Stimulated activated naive CD8-positive, alpha-beta T cell treated with anti-CD3 and anti-CD28 coated beads, Interleukin-15, amount 100 ng/mL, for 72 hours (primary cell): ENCODE results near the gene LONRF3.
"Not testable (repeated sequence)": the region's sequence is repeated elsewhere in the genome, so short reads cannot be mapped to it uniquely, and the experiment has no call there.

Source experiments
- ATAC-seq: fragments of 150-1000 bp; cut with Tn5 transposase; 2 replicates; pipeline ENCODE4 v1.10.0; 2021; ENCODE audit warnings: mild to moderate bottlenecking, moderate library complexity
- DNase-seq, 2 donors: peaks; one replicate each; pipeline ENCODE4 v3.0.0; 2021 to 2022
- H3K27ac Mint-ChIP-seq, 2 donors: one replicate each; pipeline ENCODE4 v1.8.0; 2022; ENCODE audit warnings: mild to moderate bottlenecking in 2 of 2, mixed read lengths in 2 of 2, moderate library complexity in 2 of 2
- H3K27me3 Mint-ChIP-seq: one replicate; pipeline ENCODE4 v1.8.0; 2022; ENCODE audit warnings: mixed read lengths
- H3K4me1 Mint-ChIP-seq: one replicate; pipeline ENCODE4 v1.8.0; 2022; ENCODE audit warnings: mild to moderate bottlenecking, mixed read lengths
- H3K4me3 Mint-ChIP-seq, 2 donors: one replicate each; pipeline ENCODE4 v1.8.0; 2022; ENCODE audit warnings: mild to moderate bottlenecking in 2 of 2, mixed read lengths in 2 of 2, moderate library complexity in 1 of 2
- H3K9me3 Mint-ChIP-seq, 2 donors: one replicate each; pipeline ENCODE4 v1.8.0; 2022; ENCODE audit warnings: mixed read lengths in 2 of 2

LONRF3 gene

GRCh38 chrX:118975831-118976598 is 1.6 kb downstream of the LONRF3 start:
- H3K4me1 Mint-ChIP-seq: peaks cover 18% of the 10 kb centered on the region
- ATAC-seq: peak; percentile 44
- H3K27me3 Mint-ChIP-seq: peaks cover 19% of the 10 kb centered on the region
- peak overlapping the region; percentile 90 to 97 for H3K27ac Mint-ChIP-seq
- H3K9me3 Mint-ChIP-seq: no peaks in the 10 kb centered on the region
- H3K4me3 Mint-ChIP-seq: peak overlapping the region; percentile 87 to 88
- peak; percentile 54 to 65 for DNase-seq

- Mint-ChIP-seq H3K9me3 (no peaks in the 10 kb centered on the region), H3K4me1 (peaks cover 18% of the 10 kb centered on the region), H3K27ac (peak overlapping the region in 1 of 2 donors; percentile 63), H3K4me3 (peak overlapping the region; percentile 87 to 88), H3K27me3 (peaks cover 19% of the 10 kb centered on the region)
- DNase-seq (peak; percentile 20 to 33), ATAC-seq (no peak)
Measured at GRCh38 chrX:118976599-118977340, 2.4 kb downstream of the LONRF3 start.

- H3K27ac Mint-ChIP-seq: no peak overlapping the region
- ATAC-seq: no peak
- peak overlapping the region in 1 of 2 donors; percentile 87 for H3K4me3 Mint-ChIP-seq
- peaks cover 19% of the 10 kb centered on the region for H3K4me1 Mint-ChIP-seq
- H3K27me3 Mint-ChIP-seq: peaks cover 18% of the 10 kb centered on the region
- DNase-seq: no peak
- H3K9me3 Mint-ChIP-seq: no peaks in the 10 kb centered on the region
Measured at GRCh38 chrX:118977424-118977823, 3.0 kb downstream of the LONRF3 start.

GRCh38 chrX:118978451-118978850 is 4.0 kb downstream of the LONRF3 start:
- ATAC-seq (no peak), DNase-seq (no peak)

DNA sequence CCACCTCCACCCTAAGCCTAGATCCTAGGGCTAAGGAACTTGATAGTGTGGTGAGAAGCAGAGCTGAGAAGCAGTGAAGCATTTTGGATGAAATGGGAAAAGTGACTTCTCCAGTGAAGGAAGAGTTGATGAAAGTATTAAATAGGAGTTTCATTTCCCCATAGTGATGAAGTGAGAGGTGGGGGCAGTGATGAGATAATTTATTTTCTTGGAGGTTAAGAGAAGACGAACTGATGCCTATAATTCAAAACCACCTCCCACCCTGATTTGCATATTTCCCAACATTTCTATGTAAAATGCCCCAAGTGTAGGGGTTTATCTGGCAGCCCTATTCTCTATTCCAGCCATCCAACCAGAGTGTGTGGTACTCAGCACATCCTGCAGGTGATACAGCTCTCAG is 6.3 kb downstream of the LONRF3 start:
- H3K4me3 Mint-ChIP-seq: no peak overlapping the region
- H3K27me3 Mint-ChIP-seq: no peaks in the 10 kb centered on the region
- H3K4me1 Mint-ChIP-seq: peaks cover 17% of the 10 kb centered on the region
- DNase-seq (no peak), ATAC-seq (no peak)
- no peak overlapping the region for H3K27ac Mint-ChIP-seq
- no peaks in the 10 kb centered on the region for H3K9me3 Mint-ChIP-seq

More at GRCh38 chrX:118978451-118978850, 4.0 kb downstream of the LONRF3 start:
- Mint-ChIP-seq H3K4me3 (no peak overlapping the region), H3K27me3 (peaks cover 8% of the 10 kb centered on the region), H3K27ac (no peak overlapping the region), H3K9me3 (no peaks in the 10 kb centered on the region), H3K4me1 (peaks cover 24% of the 10 kb centered on the region)

GRCh38 chrX:118983513-118983912 is 9.1 kb downstream of the LONRF3 start:
- Mint-ChIP-seq H3K9me3 (no peaks in the 10 kb centered on the region), H3K4me3 (no peak overlapping the region), H3K4me1 (peaks cover 6% of the 10 kb centered on the region), H3K27ac (no peak overlapping the region), H3K27me3 (no peaks in the 10 kb centered on the region)
- ATAC-seq (no peak), DNase-seq (no peak)

GRCh38 chrX:118988911-118989310 is 14.5 kb downstream of the LONRF3 start:
- ATAC-seq (no peak), DNase-seq (no peak)
- Mint-ChIP-seq H3K4me1 (peaks cover 10% of the 10 kb centered on the region), H3K27me3 (no peaks in the 10 kb centered on the region), H3K27ac (no peak overlapping the region), H3K4me3 (no peak overlapping the region), H3K9me3 (no peaks in the 10 kb centered on the region)

DNA sequence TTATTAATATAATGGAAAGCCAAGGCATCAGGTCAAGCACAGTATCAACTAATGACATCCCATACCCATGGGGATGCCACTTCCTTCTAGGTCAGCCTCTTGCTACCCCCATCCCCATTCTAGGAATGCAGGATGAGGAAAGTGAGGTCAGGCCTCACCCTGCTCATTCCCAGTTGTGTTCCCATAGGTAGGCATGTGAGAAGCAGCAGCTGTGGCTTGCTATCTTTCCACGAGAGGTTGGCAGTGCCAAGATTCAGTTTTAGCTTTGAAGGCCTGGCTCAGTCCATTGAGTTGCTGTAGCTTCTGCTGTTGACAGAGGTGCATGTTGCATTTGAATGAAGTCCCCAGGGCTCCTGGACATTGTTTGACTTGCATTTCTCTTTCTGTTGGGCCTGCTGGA is 15.5 kb downstream of the LONRF3 start:
- Mint-ChIP-seq H3K27ac (no peak overlapping the region), H3K4me3 (no peak overlapping the region), H3K9me3 (no peaks in the 10 kb centered on the region), H3K4me1 (peaks cover 10% of the 10 kb centered on the region), H3K27me3 (no peaks in the 10 kb centered on the region)
- DNase-seq (no peak), ATAC-seq (no peak)

DNA sequence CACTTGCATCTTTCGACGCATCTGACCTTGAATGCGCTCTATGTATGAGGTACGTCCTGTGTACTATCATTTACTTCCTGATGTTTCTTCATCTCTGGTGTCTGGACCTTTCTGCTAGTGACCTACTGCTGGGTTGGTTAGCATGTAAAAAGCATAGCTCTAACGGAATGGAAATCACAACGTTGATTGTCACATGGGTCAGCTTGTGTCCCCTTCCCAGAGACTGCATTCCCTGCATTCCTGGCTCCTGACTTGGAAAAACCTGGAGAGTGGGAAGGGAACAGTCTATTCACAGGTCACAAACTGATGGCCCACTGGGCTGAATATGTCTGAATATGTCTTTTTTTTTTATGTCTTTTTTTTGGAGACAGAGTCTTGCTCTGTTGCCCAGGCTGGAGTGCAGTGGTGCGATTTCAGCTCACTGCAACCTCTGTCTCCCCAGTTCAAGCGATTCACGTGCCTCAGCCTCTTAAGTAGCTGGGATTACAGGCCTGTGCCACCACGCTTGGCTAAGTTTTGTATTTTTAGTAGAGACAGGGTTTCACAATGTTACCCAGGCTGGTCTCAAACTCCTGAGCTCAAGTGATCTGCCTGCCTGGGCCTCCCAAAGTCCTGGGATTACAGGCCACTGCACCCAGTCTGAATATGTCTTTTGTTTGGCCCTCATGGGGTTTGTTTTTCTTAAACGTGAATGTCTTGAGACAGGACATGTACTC is 16.3 kb downstream of the LONRF3 start:
- Mint-ChIP-seq H3K4me1 (peaks cover 10% of the 10 kb centered on the region), H3K27ac (no peak overlapping the region), H3K27me3 (no peaks in the 10 kb centered on the region), H3K4me3 (no peak overlapping the region), H3K9me3 (no peaks in the 10 kb centered on the region)
- no peak for DNase-seq
- no peak for ATAC-seq

DNA sequence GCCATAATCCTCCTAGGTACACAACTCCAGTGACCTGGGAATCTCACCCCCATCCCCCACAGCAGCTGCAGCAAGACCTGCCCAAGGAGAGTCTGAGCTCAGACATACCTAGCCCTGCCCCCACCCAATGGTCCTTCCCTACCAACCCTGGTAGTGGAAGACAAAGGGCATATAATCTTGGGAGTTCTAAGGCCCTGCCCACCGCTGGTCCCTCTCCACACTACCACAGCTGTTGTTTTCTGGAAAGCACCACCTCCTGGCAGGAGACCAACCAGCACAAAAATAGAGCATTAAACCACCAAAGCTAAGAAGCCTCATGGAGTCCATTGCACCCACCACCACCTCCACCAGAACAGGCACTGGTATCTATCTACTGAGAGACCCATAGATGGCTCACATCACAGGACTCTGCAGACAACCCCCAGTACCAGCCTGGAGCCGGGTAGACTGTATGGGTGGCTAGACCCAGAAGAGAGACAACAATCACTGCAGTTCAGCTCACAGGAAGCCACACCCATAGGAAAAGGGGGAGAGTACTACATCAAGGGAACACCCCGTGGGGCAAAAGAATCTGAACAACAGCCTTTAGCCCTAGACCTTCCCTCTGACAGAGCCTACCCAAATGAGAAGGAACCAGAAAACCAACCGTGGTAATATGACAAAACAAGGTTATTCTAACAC is 18.2 kb downstream of the LONRF3 start:
- H3K4me3 Mint-ChIP-seq, H3K27me3 Mint-ChIP-seq, ATAC-seq, DNase-seq, H3K9me3 Mint-ChIP-seq: not testable (repeated sequence)
- H3K4me1 Mint-ChIP-seq: peaks cover 10% of the 10 kb centered on the region
- H3K27ac Mint-ChIP-seq: peak overlapping the region in 1 of 2 donors; percentile 67

- Mint-ChIP-seq H3K9me3 (no peaks in the 10 kb centered on the region), H3K27ac (peak overlapping the region in 1 of 2 donors; percentile 46), H3K27me3 (no peaks in the 10 kb centered on the region), H3K4me3 (no peak overlapping the region), H3K4me1 (peaks cover 9% of the 10 kb centered on the region)
- no peak for ATAC-seq
- DNase-seq: no peak
Measured at GRCh38 chrX:119003462-119003861, 29.0 kb downstream of the LONRF3 start.

DNA sequence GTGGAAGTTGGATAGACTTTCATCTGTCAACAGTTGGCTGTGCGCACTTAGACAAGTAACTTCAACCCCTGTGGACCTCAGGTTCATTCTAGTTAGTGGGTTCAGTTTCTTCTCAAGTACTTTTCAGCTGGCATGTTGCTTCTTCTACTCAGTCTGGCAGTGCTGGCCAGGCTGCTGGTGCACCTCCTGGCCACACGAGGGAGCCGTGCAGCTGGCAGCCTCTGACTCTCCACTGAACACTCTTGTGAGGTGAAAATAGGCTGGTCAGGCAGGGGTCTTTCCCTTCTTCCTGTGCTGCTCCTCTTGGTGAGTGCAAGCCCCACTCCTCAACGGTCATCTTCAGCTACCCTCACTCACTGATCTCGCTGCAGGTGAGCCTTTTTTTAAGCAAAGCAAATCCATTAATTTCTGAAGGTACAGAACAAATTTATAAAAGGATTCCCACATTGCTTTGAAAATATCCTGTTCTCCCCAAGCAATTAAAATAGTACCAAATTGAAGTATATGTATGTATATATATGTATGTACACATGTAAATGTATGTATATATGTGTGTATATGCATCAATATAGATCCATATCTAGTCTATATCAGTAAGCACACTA is 30.6 kb downstream of the LONRF3 start:
- ATAC-seq: peak; percentile 81
- peak overlapping the region in 1 of 2 donors; percentile 21 for H3K4me3 Mint-ChIP-seq
- peaks cover 9% of the 10 kb centered on the region for H3K4me1 Mint-ChIP-seq
- DNase-seq: peak; percentile 24 to 37
- H3K27ac Mint-ChIP-seq: no peak overlapping the region
- no peaks in the 10 kb centered on the region for H3K27me3 Mint-ChIP-seq
- H3K9me3 Mint-ChIP-seq: no peaks in the 10 kb centered on the region

GRCh38 chrX:119007189-119007770 is 32.9 kb downstream of the LONRF3 start:
- Mint-ChIP-seq H3K27me3 (no peaks in the 10 kb centered on the region), H3K4me1 (peaks cover 9% of the 10 kb centered on the region), H3K9me3 (no peaks in the 10 kb centered on the region), H3K4me3 (no peak overlapping the region), H3K27ac (peak overlapping the region in 1 of 2 donors; percentile 42)
- ATAC-seq (no peak), DNase-seq (no peak)

DNA sequence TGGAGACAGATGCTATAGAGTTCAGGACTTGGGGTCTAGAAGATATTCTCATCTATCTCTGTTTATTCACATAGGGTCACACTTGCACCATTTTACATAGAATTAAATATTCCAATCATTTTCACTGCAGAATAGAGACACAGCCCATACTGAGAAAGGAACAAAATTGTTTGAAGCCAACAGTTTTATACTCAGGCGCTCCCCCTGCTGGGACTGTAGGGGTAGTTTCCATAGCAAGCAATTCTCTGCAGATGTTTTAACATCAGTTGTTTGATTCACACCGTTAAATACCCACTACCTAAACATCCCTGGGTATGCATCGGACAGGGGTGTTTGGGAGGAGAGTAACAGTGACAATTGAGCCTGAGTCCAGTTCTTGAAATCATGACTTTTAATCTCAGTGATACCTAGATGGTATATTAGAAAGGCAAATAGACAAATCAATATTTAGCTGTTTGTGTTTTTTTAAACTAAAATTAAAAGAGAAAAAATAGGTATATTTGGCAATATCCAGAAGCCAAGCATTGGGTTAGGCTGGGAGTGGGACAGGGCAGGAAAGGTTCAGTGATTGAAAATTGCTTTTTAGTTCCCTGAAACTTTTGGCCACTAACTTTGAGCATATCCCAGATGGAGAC is 33.8 kb downstream of the LONRF3 start:
- Mint-ChIP-seq H3K27ac (no peak overlapping the region), H3K4me3 (no peak overlapping the region), H3K9me3 (no peaks in the 10 kb centered on the region), H3K27me3 (no peaks in the 10 kb centered on the region), H3K4me1 (peaks cover 9% of the 10 kb centered on the region)
- ATAC-seq (no peak), DNase-seq (peak in 1 of 2 donors; percentile 12)
